HG02885 (cell line): ENCODE data around the gene SIDT2.
"Not testable (repeated sequence)": the region's sequence is repeated elsewhere in the genome, so short reads cannot be mapped to it uniquely, and the experiment has no call there.

Source experiments
- ATAC-seq: cut with Tn5 transposase; IDR thresholded peaks from one replicate; pipeline ENCODE4 v1.9.1; 2021; ENCODE audit warnings: mild to moderate bottlenecking; ENCODE audit not compliant: unreplicated experiment, poor library complexity

SIDT2 gene

DNA sequence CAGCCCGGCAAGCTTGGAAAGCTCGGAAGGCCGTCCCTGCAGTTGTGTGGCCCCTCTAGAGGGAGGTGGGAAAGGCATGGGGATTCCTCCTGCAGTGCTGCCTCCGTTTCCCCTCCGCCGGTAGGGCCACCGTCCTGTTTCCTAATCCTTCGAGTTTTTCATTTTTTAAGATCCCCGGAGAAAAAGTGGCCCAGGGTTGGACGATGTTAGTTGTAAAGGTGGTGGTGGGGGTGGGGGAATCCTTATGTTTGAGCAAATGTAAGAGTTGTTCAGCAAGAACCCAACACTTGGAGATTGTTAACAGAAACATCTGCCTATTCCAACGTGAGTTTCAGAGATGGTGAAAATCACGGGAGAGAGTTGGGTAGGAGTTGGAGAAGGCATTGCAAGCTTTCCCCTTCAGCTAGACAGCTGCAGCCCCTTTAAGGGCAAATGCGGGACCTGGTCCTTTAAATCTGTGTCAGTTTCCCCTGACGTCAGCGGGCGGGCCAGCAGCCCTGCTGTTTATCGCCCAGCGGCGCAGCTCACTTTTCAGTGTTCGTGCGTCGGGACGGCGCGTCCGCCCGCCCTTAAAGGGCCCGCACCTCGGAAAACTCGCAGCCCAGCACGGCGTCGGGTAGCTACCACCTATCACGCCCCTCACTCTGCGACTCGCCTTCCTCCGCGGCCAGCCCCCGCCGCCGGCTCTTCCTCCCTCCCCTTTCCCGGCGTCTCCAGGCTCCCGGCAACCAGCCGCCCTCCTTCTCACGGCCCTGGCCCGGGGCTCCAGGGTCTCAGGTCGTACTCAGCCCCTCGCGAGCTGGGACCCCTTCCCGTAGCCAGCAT is at the start of gene SIDT2:
Gene SIDT2 (plus strand): TSS at position 534 of the 825 bp plus-strand sequence. CDS start 521 bp downstream, outside the sequence.
- peak; percentile 93 for ATAC-seq

DNA sequence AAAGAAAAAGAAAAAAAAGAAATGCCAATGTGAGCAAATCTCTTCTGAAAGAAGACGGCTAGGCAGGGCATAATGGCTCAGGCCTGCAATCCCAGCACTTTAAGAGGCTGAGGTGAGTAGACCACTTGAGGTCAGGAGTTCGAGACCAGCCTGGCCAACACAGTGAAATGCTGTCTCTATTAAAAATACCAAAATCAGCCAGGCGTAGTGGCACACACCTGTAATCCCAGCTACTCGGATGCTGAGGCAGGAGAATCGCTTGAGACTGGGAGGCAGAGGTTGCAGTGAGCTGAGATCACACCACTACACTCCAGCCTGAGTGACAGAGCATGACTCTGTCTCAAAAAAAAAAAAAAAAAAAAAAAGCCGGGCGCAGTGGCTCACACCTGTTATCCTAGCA is 48.1 kb upstream of the SIDT2 start:
- ATAC-seq: not testable (repeated sequence)

DNA sequence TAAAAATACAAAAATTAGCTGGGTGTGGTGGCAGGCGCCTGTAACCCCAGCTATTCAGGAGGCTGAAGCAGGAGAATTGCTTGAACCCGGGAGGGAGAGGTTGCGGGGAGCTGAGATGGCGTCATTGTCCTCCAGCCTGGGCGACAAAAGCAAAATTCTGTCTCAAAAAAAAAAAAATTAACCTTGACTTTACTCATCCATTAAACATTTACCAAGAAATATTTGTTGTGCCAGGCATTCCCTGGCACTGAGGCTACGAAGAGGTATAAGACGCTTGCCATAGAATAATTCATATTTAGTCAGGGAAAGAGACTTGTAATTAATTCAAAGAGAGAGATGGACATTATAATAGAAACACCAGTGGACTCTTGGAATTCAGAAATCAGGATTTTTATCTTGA is 47.7 kb upstream of the SIDT2 start:
- no peak for ATAC-seq

DNA sequence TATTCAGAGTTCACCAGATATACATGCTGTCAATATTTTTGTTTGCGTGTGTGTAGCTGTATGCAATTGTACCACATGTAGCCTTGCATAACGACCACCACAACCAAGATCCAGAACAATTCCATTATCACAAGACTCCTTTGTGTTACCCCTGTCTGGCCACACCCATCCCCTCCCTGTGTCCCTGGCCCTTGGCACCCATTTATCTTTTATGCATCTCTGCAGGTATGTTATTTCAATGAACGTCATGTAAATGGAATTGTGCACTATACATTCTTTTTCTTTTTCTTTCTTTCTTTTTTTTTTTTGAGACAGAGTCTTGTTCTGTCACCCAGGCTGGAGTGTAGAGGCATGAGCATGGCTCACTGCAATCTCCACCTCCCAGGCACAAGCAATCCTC is 44.1 kb upstream of the SIDT2 start:
- no peak for ATAC-seq

DNA sequence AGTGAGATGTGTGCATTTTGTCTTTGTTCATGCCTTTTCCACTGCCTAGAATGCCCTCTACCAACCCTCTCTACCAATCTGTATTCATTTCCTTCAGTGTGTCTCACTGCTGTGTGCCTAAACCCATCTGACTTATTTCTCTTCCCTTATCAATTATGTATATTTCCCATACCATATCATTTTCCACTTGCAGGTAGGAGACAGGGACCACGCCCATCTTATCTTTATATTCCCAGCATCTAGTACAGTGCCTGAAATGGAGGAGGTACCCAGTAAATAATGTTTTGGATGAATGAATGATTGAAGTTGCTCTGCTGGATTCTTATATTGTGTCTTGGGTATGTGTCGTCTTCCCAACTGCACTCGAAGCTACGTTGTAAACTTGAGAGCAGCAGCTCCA is 43.6 kb upstream of the SIDT2 start:
- not testable (repeated sequence) for ATAC-seq

DNA sequence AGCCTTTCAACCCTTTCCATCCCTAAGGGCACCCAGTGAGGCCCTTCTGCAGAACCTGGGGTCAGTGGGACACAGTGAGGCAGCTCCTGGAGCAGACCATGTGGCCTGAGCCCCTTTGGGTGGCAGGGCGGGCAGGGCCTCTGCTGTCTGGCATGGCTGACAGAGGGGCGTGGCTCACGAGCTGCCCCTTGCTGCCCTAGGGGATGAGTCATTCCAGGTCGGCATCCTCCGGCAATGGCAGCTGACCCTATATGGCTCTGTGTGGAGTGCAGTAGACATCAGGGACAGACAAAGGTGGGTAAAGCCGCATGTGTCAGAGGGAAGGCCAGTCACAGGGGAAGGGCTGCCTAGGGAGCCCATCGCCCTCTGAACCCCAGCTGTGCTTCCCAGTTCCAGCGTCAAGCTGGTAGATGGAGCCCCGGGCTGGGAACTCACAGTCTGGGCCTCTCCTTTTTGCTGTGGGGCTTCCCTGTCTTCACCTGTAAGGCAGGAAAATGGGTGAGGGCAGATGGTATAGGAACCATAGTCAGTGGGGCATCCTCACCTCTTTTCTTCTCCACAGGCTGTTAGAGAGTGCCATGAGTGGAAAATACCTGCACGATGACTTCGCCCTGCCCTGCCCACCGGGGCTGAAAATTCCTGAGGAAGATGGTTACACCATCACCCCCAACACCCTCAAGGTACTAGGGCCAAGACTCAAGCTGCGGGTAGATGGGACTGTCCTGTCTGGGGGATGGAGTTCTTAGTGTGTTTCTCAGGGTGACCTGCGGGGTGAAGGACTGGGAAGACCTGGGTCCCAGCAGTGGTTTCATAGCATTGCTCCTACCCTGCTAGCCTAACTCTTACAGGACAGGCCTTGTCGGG is 41.1 kb upstream of the SIDT2 start:
- ATAC-seq: not testable (repeated sequence)

DNA sequence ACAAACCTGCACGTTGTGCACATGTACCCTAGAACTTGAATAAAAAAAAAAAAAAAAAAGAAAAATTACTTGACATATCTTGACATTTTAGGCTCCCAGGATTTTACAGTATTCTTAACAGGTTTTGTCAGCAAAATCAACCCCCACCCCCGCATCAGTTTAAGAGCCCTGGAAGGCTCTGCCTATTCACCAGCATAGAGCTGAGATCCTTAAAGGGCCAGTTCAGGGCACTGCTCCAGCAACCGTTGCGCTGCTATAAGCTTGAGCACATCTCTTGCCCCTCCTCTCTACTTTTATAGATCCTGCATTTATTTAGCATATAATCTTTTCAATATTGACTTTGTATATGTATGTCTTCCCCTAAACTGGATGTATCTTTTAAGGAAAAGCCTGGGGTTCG is 35.2 kb upstream of the SIDT2 start:
- ATAC-seq: no peak

DNA sequence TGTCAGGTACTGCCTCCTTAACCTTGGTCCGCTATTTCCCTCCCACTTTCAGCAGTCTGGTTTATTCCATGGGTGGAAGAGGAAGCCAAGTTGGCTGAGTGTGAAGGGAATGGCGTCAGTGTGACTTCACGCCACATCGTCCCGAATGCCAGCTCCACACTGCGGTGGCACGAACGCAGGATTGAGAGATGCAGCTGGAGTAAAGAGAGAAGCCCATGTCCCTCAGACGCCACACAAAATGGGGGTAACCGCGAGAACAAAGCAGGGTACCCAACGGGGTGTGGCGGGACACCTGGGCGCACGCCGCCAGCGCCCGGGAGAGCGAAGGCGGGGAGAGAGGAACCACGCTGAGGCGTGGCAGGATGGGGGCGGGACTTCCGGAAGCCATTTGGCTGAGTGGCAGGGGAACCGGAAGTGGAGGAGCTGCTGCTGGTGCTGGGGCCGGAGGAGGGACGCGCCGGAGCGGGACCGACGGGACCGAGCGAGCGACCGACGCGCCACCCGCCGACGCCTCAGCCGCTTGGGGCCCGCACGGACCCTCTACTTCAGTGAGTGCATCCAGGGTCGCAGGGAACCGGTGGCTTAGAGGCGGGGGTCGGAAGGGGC is 34.6 kb upstream of the SIDT2 start, which contains the start of gene PAFAH1B2:
Gene PAFAH1B2 (plus strand): TSS at position 417 of the 606 bp plus-strand sequence. CDS start 8,161 bp downstream, outside the sequence.
- ATAC-seq: peak; percentile 96

DNA sequence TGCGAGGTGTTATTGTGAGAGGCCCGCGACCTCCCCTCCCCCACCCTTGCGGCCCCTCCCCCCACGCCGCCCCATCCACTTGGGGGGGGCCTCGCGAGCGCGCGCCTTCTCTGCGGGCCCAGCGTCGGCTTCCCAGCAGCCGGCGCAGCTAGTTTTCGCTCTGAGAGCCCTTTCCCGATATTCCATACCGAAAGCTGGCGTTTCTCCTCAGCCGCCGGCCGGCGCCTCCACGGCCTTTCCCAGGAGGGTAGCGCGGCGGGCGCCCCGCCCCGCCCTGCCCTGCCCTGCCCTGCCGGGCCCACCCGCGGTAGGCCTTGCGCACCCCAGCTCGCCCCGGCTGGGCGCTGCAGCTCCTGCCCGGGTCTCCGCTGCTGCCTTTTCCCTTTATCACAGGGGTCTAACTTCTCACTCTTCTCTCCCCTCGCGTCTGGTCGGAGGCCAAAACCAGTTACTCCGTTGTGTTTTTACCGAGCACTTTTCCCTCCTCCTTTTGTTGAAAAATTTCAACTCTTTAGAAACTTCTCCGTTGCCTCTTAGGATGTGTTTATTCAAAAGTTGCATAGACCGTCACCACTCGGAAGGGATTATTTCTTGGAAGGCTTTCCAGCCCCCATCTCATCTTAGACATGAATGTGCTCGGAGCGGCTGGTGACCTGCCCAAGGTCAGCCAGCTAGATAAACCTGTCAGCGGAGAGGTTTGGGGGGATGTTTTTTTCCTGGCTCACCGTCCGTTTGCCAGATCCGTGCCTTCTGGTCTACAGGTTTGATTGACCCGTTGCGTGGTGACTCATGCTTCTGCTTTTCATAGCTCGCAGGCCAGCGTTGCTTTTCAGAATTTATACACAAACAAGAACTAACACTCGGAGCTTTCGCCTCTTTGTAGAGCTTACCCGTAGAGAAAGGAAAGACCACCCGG is 33.8 kb upstream of the SIDT2 start:
- ATAC-seq: peak; percentile 47

DNA sequence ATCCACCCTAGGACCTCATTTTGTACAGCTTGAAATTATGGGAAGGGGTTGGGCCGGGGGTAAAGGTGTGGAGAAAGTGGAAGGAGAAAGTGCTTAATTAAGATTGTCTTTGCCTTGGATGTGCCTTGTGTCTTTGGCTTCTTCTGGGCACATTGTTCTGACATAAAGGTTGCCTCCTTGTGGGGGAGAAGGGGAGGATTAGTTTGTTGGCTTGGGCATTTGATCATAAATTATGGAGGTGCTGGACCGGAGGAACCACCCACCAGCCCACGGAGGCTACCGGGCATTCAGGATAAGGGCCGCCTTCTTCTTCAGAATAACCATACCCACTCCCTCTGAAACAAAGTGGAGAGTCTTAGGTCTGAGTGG is 33.2 kb upstream of the SIDT2 start:
- ATAC-seq: no peak

DNA sequence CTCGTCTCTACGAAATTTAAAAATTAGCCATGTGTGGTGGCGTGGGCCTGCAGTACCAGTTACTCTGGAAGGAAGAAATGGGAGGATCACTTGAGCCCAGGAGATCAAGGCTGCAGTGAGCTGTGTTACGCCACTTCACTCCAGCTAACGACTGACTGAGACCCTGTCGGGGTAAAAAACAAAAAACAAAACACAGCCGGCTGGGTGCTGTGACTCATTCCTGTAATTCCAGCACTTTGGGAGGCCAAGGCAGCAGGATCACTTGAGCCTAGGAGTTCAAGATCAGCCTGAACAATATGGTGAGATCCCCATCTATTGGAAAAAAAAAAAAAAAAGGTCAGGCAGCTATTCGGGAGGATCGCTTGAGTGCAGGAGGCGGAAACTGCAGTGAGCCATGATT is 32.0 kb upstream of the SIDT2 start:
- ATAC-seq: no peak

DNA sequence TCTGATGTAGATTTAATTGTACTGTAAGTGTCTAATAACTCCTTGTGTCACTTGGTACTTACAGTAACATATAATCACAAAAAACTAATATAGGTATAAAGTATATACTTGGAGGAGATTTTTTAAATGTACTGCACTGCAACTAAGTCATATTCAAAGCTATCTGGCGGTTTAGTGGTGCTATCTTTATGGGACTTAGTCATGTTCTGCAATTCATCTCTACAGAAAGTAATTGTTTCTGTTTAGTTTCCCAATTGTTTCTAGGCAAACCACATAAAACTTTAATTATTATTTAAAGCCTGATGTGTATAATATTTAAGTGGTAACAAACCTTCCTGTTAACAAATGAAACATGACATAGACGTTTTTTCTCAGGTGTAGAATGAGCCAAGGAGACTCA is 26.5 kb upstream of the SIDT2 start:
- ATAC-seq: no peak

DNA sequence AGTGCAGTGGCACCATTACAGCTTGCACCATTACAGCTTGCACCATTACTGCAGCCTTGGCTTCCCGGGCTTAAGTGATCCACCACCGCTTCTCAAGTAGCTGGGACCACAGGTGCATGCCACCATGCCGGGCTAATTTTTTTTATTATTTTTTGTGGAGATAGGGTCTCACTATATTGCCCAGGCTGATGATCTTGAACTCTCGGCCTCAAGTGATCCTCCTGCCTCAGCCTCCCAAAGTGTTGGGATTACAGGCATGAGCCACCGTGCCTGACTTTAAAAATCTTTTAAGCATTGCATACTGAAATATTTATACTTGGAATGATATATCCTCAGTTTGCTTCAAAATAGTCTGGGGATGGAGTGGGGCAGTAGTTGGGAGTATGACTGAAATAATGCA is 24.1 kb upstream of the SIDT2 start:
- ATAC-seq: no peak

DNA sequence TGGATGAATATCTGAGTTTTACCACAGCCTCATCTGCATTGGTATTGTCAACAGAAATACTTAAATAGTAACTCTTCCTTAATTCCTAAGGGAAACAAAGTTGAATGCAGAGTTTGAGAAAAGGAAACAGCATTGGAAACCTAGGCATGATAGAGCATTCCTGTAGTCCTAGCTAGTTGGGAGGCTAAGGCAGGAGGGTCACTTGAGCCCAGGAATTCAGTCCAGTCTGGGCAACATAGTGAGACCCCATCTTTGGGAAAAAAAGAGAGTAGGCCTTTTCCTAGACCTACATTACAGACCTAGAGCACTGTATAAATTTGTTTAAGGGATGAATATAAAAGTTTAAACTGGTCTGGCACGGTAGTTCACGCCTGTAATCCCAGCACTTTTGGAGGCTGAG is 21.0 kb upstream of the SIDT2 start:
- ATAC-seq: no peak

DNA sequence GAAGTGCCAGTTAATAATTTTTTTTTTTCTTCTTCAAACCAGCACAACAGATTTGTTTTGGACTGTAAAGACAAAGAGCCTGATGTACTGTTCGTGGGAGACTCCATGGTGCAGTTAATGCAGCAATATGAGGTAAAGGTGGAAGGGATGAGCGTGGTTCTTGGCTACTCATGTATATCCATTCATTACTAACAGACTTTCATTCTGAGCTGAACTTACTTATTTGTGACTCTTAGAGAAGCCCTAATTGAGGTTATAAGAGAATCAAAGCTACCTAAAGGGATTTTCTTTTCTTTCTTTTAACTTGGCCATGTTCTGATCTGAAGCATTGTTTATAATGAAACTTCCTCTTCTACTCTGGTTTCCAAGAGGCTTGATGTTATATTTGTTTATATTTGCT is 18.7 kb upstream of the SIDT2 start:
- no peak for ATAC-seq

DNA sequence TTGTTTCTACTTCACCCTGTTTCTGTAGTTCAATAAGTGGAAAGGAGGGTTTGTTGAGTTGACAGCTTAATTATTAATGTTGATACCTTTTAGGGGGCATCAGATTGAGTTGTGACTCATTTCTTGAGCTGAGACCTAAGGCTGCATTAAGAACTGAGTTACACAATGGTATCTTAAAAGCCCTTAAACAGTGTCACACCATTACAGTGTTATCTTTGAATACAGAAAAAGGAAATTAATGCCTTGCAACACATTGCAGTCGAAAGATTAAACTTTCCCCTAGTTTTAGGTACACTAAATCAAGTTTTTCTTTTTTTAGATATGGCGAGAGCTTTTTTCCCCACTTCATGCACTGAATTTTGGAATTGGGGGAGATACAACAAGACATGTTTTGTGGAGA is 17.7 kb upstream of the SIDT2 start:
- ATAC-seq: no peak

DNA sequence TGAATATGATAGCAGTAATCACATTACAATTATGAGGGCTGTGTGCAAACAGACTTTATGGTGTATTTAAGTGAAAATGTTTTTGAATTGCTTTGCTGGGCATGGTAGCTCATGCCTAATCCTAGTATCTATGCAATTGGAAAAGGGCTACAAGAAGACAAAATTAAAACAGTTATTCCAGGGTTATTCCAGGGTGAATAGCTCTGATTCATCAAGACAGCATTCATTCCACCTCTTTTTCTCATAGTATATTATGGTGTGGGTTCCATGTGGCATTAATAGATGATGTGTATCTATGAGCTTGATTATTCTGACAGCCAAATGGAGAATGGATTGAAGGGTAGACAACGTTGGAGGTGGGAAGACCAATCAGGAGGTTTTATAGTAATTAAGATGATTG is 12.1 kb upstream of the SIDT2 start:
- ATAC-seq: no peak

DNA sequence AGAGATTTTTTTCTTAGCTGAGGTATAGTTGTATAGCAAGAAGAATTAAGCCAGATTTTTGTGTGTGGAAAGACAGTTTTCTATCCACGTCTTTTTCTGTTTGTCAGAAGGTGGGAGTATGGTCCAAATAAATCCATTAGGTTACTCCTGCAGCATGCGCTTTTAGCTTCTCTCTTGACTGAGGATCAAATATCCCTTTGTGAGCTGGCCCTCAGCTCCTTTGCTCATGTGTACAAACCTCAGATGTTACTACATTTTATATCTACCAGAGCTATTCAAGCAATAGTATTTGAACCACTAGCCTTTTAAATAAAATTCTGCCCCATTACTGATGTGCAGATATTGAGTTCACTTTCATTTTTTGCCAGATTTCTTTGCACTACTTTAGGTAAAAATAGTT is 8.8 kb upstream of the SIDT2 start:
- no peak for ATAC-seq

DNA sequence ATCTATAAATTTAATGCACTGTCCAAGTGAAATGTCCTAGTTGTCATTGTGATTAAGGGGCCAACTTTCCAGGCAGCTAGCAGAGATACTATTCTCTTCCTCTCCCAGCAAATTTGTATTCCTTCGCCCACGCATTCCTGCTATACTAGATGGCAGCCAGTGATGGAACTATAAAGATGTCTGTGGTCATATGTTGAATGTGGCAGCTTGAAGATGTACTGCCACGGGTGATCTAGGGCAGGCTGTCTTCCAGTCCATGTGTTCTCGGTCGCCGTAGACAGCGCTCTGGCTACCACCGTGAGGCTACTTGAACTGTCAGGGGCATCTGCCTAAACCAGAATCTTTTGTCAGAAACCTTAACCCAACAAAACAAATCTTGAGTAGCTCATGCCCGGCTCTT is 8.3 kb upstream of the SIDT2 start:
- ATAC-seq: no peak

DNA sequence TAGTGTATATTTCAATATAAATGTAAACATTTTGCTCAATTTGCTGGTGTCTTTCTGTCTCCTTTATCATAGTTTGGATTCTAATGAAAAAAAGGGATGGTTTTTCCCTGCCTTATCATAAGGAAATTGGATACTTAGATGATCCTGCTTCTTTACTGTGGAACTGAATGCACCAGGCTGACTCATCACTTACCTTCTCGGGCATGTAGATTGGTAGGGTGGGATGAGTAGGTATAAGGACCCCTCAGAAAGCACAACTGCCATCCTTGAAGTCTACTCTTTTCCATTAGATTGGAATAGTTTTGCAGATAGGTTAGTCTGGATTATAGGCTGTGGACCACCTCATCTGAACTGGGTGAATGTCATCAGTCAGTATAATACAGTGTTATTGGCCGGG is 7.5 kb upstream of the SIDT2 start:
- no peak for ATAC-seq
